K562 (cell line): ENCODE results near the gene IL4I1. TPM values are rescaled to one million over a fixed set of nuclear protein-coding genes. Genes with fewer than 3 reads are reported as not detected.

Experiments used
- ADNP ChIP-seq: fragments of 200-800 bp; sonication (Bioruptor generic); IDR thresholded peaks from 2 replicates; pipeline ENCODE4 v1.6.1; 2016; ENCODE audit warnings: missing genetic modification characterization, missing compliant biosample characterization
- CBFB ChIP-seq: sonication (generic); formaldehyde crosslinking; IDR thresholded peaks from 2 replicates; pipeline ENCODE4 v1.4.0; 2020; ENCODE audit warnings: mild to moderate bottlenecking, missing genetic modification reagents
- CBX1 ChIP-seq: sonication (generic); IDR thresholded peaks from 2 replicates; pipeline ENCODE4 v1.6.1; 2016; ENCODE audit warnings: antibody characterized with exemption, low read depth, mild to moderate bottlenecking
- EP400 ChIP-seq: fragments of 450-650 bp; IDR thresholded peaks from 2 replicates; pipeline ENCODE4 v1.6.1; 2017; ENCODE audit warnings: antibody characterized with exemption, mild to moderate bottlenecking, moderate library complexity
- HMG20A ChIP-seq: fragments of 450-650 bp; formaldehyde crosslinking; conservative IDR thresholded peaks from 2 replicates; pipeline ENCODE4 v1.4.0; 2020; ENCODE audit warnings: mild to moderate bottlenecking, mixed read lengths
- MXI1 ChIP-seq: IDR thresholded peaks from 2 replicates; pipeline ENCODE4 v1.6.1; 2011; ENCODE audit warnings: low read depth, mild to moderate bottlenecking, improper control_type of control experiment, low read length
- NCOA2 ChIP-seq, 2 experiments: fragments of 450-650 bp; IDR thresholded peaks; 2 replicates each; pipeline ENCODE4 v1.6.1; 2018; ENCODE audit warnings: mild to moderate bottlenecking in 2 of 2, moderate library complexity in 1 of 2; ENCODE audit not compliant: partially characterized antibody in 2 of 2
- NCOR1 ChIP-seq: fragments of 450-650 bp; IDR thresholded peaks from 2 replicates; pipeline ENCODE4 v1.6.1; 2016; ENCODE audit warnings: mild to moderate bottlenecking, moderate library complexity
- NR2C2 ChIP-seq, 2 experiments: fragments of 200-800 bp in 1 of 2; sonication (Bioruptor generic) in 1 of 2; sonication (generic) in 1 of 2; formaldehyde crosslinking in 1 of 2; IDR thresholded peaks; 2 replicates each; pipeline versions ENCODE4 v1.6.1 to v1.8.0; 2016 to 2022; ENCODE audit warnings: mild to moderate bottlenecking in 1 of 2, missing compliant biosample characterization in 1 of 2, missing genetic modification characterization in 1 of 2, missing genetic modification reagents in 1 of 2
- POLR2A ChIP-seq: fragments of 450-650 bp; conservative IDR thresholded peaks from 2 replicates; pipeline ENCODE4 v1.6.1; 2016
- RB1 ChIP-seq: fragments of 450-650 bp; IDR thresholded peaks from 2 replicates; pipeline ENCODE4 v1.6.1; 2017; ENCODE audit warnings: low read depth, mild to moderate bottlenecking
- RBBP5 ChIP-seq: fragments of 200-600 bp; sonication (generic); IDR thresholded peaks from 2 replicates; pipeline ENCODE4 v1.6.1; 2012; ENCODE audit warnings: borderline replicate concordance, mild to moderate bottlenecking, low read length, control low read depth, inconsistent platforms; ENCODE audit not compliant: insufficient read depth, poor library complexity, severe bottlenecking
- SIN3B ChIP-seq: fragments of 450-650 bp; IDR thresholded peaks from 2 replicates; pipeline ENCODE4 v1.6.1; 2017; ENCODE audit warnings: low read depth, mild to moderate bottlenecking, moderate library complexity
- SMAD4 ChIP-seq: fragments of 250-450 bp; sonication (Bioruptor Pico); conservative IDR thresholded peaks from 2 replicates; pipeline ENCODE4 v1.8.0; 2021; ENCODE audit warnings: inconsistent platforms, mild to moderate bottlenecking, moderate library complexity
- TAF9B ChIP-seq: fragments of 450-650 bp; IDR thresholded peaks from 2 replicates; pipeline ENCODE4 v1.6.1; 2018; ENCODE audit warnings: mild to moderate bottlenecking; ENCODE audit not compliant: partially characterized antibody
- TBP ChIP-seq: optimal IDR thresholded peaks from 2 replicates; pipeline ENCODE3; 2011; ENCODE audit warnings: low read depth, low read length, improper control_type of control experiment
- XRCC5 ChIP-seq: fragments of 200-400 bp; formaldehyde crosslinking; IDR thresholded peaks from 2 replicates; pipeline ENCODE4 v1.6.1; 2017; ENCODE audit warnings: low read depth, mild to moderate bottlenecking, low read length
- ZBTB8A ChIP-seq: fragments of 450-650 bp; IDR thresholded peaks from 2 replicates; pipeline ENCODE4 v1.6.1; 2018; ENCODE audit warnings: mild to moderate bottlenecking, moderate library complexity; ENCODE audit not compliant: partially characterized antibody
- ZNF239 ChIP-seq: fragments of 250-450 bp; sonication (Bioruptor Pico); IDR thresholded peaks from 2 replicates; pipeline ENCODE4 v1.4.0; 2020; ENCODE audit warnings: mild to moderate bottlenecking
- ZNF696 ChIP-seq: fragments of 250-450 bp; sonication (Bioruptor Pico); conservative IDR thresholded peaks from 2 replicates; pipeline ENCODE4 v1.4.0; 2020; ENCODE audit warnings: mild to moderate bottlenecking, moderate library complexity
- polyA plus RNA-seq, 8 experiments: library from polyadenylated mRNA; depleted of rRNA in 4 of 8; stranded (reverse) in 5 of 8; unstranded in 3 of 8; fragments of >200 nt; fragmentation: Nextera tagmentation in 2 of 8; fragmentation: Illumina TruSeq in 1 of 8; extraction: Ambion mirVana in 2 of 8; extraction: Trizol in 1 of 8; gene quantifications; 2 replicates each; pipeline versions ENCODE4 v1.2.1 to v1.2.3, GENCODE V29; 2011 to 2014; ENCODE audit warnings: inconsistent platforms in 1 of 8, missing spikeins in 1 of 8
- total RNA-seq, 7 experiments: library from RNA; depleted of rRNA in 6 of 7; stranded (reverse); fragments of >200 nt in 6 of 7; fragmentation: Illumina TruSeq in 2 of 7; extraction: Trizol in 2 of 7; gene quantifications; 2 replicates each; pipeline versions ENCODE4 v1.2.1 to v1.2.3, GENCODE V29; 2011 to 2021; ENCODE audit warnings: low replicate concordance in 1 of 7
- TF ChIP-seq, protein P1 (sequence below), 3 experiments: fragments of 200-800 bp in 1 of 3; fragments of 250-450 bp in 1 of 3; fragments of 450-650 bp in 1 of 3; sonication (Bioruptor Pico) in 1 of 3; sonication (Bioruptor generic) in 1 of 3; formaldehyde crosslinking in 1 of 3; IDR thresholded peaks; 2 replicates each; pipeline versions ENCODE4 v1.6.1 to v1.8.0; 2016 to 2022; ENCODE audit warnings: mild to moderate bottlenecking in 2 of 3, missing genetic modification characterization in 2 of 3, missing compliant biosample characterization in 1 of 3, moderate library complexity in 1 of 3

The IL4I1 gene
- total and polyA plus RNA-seq, 9 of the 15 experiments (the other 6 are each of a cell fraction or from before 2014, with no cell fraction given), result 0.06 to 0.95 (median 0.43) TPM; not detected in 2

DNA sequence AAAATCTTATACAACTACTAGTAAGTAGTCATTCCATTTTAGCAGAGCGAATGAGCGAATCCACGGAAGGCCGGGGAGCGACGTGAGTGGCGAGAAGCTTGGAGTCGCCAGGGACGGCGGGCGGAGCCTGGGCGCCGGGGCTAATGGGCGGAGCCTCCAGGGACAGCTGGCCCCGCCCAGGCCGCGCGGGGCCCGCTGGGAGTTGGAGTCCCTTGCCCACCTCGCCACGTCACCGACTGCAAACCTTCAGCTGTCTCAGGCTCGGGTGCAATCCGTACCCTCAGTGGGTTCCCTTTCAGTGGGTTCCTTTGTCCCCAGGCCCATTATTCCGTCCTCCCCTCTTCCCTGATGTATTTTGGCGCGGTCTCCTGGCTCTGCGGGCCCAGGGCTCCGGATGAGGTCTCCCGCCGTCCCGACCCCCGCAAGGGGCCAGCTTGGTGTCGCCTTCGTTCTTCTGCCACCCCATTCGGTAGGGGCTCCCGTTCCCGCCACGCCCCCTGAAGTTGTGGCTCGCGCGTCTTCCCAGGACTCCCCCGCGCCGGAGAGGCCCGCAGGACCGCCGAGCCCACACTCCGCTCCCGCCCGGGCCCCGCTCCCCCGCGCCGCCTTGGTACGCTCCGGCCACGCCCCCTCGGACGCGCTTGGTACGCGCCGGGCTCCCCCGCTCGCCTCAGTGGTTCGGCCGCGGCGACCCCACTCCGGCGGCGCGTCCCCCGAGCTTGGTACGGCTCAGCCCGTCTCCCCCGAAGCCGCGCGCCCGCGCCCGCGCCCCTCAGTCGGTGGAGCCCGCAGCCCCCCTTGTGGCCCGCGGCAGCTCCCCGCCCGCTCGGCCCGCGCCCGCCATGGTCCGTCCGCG, 46.0 kb downstream of the IL4I1 start, which contains the start of gene PTOV1 (continued):
- TF ChIP-seq EP400 (peak; percentile 96), TBP (peak; percentile 76), XRCC5 (no peak; the same call in 1 of the 2 replicates), TAF9B (no peak), MXI1 (no peak), RB1 (peak; percentile 84; the same call in 1 of the 2 replicates), NR2C2 (CRISPR knock-in tag; IDR thresholded peaks at IDR 0.05) (no peak), NR2C2 (tag; IDR thresholded peaks at IDR 0.05) (peak; percentile 89), CBX1 (0 out of 2 replicates have a peak, but pooled peaks have one; percentile 73), NCOA2 (IDR thresholded peaks at IDR 0.05; ENCODE audit: partially characterized antibody in 2 of 2) (no peak), POLR2A (peak; percentile 81), ZNF239 (CRISPR knock-in tag) (no peak), HMG20A (no peak), ADNP (tag) (no peak), SMAD4 (peak; percentile 64), NCOR1 (0 out of 2 replicates have a peak, but pooled peaks have one; percentile 16), SIN3B (peak; percentile 81), ZBTB8A (no peak), RBBP5 (peak; percentile 87), CBFB (CRISPR knock-in tag) (no peak), ZNF696 (CRISPR knock-in tag) (no peak)
- TF ChIP-seq, protein P1, sequence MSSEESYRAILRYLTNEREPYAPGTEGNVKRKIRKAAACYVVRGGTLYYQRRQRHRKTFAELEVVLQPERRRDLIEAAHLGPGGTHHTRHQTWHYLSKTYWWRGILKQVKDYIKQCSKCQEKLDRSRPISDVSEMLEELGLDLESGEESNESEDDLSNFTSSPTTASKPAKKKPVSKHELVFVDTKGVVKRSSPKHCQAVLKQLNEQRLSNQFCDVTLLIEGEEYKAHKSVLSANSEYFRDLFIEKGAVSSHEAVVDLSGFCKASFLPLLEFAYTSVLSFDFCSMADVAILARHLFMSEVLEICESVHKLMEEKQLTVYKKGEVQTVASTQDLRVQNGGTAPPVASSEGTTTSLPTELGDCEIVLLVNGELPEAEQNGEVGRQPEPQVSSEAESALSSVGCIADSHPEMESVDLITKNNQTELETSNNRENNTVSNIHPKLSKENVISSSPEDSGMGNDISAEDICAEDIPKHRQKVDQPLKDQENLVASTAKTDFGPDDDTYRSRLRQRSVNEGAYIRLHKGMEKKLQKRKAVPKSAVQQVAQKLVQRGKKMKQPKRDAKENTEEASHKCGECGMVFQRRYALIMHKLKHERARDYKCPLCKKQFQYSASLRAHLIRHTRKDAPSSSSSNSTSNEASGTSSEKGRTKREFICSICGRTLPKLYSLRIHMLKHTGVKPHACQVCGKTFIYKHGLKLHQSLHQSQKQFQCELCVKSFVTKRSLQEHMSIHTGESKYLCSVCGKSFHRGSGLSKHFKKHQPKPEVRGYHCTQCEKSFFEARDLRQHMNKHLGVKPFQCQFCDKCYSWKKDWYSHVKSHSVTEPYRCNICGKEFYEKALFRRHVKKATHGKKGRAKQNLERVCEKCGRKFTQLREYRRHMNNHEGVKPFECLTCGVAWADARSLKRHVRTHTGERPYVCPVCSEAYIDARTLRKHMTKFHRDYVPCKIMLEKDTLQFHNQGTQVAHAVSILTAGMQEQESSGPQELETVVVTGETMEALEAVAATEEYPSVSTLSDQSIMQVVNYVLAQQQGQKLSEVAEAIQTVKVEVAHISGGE (CRISPR knock-in tag; IDR thresholded peaks at IDR 0.05), result peak in 1 of 3 experiments; percentile 66; a peak in 2 of 6 replicates
